Effector CD8-positive, alpha-beta T cell (primary cell): Measurements from ENCODE around the gene STARD7.
"Not testable (repeated sequence)": the region's sequence is repeated elsewhere in the genome, so short reads cannot be mapped to it uniquely, and the experiment has no call there.

Experiments used
- DNase-seq: peaks from one replicate; lab custom pipeline; 2025; lab: John Stamatoyannopoulos, UW

STARD7 gene

DNA sequence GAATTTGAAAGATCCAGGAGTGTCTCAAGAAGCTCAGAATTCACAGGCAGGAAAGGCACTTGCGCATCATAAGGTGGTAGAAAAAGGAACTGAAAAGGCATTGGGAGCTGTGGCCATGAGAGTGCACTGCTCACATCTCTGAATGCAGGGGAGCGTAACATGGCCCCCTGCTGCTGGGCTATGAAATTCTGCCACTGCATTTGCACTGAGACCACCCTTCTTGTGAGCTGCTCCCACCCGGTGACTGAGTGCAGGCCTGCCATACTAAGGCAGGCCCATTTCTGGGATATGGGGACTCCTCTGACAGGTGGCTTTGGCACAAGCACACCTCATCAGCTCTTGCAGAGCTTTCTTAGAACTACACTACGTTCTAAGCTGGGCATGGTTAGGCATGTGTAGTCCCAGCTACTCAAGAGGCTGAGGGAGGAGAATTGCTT, 25.3 kb upstream of the STARD7 start:
- DNase-seq = no peak

DNA sequence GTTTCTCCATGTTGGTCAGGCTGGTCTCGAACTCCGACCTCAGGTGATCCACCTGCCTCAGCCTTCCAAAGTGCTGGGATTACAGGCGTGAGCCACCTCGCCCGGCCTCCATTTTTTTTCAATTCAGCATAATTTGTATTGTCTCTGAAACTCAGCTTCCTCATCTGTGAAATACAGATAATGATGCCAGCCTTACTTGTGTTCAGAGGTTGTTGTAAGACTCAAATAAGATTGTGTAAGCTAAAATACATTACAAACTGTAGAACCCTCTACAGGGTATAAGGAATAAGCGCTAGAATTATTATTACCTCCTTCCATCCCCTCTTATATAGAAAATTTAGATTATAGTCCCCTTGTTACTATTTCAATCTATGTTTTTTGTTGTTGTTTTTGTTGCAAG, 24.8 kb upstream of the STARD7 start:
- no peak for DNase-seq

DNA sequence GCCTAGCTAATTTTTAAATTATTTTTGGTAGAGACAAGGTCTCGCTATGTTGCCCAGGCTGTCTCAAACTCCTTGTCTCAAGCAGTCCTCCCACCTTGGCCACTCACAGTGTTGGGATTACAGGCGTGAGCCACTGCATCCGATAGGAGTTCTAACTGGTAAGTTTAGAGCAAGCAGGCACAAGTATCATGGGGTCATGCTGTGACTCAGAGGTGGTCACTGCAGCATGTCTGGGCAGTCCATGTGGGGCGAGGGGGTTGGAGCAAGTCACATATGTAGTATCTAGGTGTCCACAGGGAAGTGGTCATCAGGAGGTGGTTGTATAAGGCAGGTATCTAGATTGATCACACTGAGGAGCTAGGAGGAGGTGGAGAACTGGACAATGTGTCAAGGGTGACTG, 22.7 kb upstream of the STARD7 start:
- DNase-seq = no peak

DNA sequence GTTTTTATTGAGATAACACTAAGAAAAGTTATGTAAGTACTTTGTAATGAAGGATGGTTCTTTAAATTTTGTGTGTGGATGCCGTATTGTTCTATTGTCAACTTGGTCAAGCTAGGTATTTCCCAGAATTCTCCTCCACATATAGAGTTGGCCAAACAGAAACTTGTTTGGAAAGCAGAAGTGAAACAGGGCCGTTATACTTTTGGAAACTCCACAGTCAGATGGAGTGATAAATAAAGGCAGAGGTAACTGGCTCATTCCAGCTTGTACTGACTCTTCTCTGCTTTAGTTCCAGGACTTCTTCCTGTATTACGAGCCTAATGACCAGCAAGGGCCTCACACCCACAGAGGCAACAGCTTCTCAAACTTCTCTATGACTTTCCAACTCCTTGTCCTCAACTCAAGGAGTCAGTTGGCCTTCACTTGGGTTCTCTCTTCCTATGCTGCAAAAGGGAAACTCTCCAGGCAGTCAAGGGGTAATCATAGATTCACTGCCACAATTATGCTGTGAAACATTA, 16.4 kb upstream of the STARD7 start:
- DNase-seq = no peak

DNA sequence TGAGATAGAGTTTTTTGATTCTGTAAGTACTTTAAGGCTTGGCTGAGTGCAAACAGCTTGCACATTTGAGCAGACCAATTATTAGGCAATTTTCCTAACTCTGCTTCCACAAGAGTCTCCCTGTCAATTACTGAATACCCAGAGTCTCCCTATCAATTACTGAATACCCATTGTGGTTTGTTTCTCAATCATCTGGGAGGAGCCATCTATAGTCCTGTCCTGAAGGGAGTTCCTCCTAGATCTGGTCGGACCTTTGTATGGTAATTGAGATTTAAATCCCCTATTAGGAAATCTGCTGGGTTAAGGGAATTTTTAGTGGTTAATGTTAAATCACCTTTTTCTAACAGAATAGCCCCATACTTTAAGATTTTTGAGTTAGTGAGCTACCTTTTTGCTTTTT, 12.5 kb upstream of the STARD7 start:
- DNase-seq = not testable (repeated sequence)

DNA sequence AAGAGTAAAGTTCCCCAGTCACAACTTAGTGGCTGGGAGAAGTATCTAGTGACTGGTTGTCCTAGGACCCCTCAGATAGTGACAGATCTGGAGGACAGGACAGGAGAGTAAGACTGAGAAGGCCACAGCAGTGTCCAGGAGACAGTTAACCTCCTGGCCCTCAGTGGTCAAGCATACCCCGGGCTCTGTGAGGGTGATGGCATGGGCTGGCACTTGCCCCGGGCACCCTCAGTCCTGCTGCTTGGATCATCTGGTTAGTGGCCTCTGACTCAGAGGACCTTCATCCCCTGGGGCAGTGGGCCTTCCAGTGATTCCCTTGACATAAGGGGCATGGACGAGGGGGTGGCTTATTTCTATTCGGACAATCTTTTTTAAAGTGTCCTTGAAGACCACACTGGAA, 11.3 kb upstream of the STARD7 start:
- not testable (repeated sequence) for DNase-seq

DNA sequence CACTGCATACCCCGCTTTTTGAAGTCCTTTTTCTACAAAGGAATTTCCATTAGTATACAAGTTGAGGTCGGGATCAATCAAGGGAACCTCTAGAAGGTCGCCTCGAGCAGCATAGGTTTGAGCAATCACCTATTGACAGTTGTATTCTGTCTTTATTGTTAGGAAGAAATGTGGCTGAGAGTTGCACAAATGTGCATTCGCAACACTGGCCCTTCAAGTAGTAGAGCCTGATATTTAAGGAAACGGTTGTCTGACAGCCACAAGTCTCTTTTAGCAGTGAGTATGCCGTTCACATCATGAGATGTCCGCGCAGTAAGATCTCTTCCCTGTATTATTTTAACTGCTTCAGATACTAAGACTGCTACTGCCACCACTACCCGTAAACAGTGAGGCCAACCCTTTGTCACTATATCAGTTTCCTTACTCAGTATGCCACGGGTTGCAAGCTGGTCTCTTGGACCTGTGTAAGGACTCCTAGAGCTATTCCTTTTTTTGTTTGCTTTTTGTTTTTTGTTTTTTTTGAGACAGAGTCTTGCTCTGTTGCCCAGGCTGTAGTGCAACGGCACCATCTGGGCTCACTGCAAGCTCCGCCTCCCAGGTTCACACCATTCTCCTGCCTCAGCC, 10.0 kb upstream of the STARD7 start:
- no peak for DNase-seq

DNA sequence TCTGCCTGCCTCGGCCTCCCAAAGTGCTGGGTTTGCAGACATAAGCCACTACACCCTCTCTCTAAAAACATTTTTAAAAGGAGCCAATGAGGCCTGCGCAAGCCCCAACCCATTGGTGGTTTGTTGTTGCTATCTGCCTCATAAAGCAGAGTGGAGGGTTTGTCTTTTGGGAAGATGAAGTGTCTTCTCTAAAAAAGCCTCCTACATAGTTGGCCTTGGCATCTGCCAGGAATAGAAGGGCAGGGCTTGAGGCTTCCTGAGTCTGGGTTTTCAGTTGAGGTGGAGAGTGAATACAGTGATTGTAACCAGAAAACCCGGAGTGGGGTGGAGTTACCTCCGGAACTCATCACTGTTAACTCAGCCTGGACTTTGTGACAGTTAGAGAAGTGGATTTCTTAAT, 5.9 kb upstream of the STARD7 start:
- DNase-seq = no peak

DNA sequence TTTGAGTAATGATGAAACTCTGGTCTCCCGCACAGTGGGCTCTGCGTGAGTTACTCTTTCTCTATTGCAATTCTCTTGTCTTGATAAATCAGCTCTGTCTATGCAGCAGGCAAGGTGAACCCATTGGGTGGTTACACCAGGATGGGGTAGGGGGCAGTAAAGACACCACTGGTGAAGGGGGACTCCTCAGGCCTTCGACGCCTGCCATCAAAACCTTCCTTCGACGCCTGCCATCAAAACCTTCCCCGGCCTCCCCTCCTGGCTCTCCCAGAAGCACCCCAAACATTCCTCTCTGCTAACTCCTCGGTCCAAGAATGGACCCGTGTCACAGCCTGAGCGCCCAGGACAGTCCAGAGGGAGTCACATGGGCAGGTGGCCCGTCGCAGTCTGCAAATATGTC, 4.8 kb upstream of the STARD7 start:
- no peak for DNase-seq

DNA sequence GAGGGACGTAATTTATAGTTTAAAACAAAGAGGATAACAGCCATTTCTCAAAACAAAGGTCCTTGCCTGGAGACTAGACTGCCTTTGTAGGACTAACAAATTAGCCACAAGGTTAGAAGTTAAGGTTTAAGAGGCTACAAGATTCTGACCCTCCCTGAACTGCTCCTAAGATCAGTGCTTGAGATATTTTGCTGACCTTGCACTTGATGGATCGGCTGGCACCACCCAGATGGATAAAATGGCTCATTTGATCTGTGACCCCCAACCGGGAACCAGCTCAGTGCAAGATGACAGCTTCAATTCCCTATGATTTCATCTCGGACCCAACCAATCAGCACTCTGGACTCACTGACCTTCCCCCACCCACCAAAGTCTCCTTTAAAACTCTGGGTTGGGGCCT, 3.7 kb upstream of the STARD7 start:
- no peak for DNase-seq

DNA sequence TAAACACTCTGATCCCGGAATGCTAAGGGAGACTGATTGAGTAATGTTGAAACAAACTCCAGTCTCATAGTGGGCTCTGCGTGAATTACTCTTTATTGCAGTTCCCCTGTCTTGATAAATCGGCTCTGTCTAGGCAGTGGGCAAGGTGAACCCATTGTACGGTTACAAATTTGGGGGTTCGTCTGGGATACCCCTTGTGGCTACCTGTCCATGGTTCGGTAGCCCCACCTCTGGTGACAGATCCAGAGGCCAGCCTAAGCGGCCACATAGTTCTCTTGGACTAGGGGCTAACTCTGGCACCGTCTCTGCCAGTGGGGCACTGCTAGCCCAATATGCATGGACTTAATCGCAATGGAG, 1.1 kb upstream of the STARD7 start:
- DNase-seq = no peak

DNA sequence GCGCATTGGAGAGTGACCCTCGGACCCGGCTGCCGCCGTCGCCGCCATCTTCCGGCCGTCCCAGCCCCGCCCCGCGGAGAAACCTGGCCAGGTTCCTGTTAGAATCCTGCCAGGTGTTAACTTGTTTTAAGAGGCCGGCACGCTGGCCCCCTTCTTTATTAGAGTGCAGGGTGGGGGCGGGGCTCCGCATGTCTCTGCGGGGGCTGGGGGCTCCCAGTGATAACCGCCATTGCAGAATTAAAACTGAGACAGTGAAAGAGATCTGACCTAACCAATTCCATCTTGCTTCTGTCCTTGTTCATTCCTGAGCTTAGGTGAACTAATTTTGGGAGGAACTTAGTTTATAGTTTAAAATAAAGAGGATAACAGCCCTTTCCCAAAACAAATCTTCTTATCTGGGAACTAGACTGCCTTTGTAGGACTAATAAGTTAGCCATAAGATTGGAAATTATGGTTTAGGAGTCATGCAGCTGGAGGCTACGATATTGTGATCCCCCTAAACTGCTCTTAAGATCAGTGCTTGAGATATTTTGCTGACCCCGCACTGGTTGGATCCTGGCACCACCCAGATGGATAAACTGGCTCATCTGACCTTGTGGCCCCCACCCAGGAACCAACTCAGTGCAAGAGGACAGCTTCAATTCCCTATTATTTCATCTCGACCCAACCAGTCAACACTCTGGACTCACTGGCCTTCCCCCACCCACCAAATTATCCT, 543 bp upstream of the STARD7 start:
- no peak for DNase-seq

DNA sequence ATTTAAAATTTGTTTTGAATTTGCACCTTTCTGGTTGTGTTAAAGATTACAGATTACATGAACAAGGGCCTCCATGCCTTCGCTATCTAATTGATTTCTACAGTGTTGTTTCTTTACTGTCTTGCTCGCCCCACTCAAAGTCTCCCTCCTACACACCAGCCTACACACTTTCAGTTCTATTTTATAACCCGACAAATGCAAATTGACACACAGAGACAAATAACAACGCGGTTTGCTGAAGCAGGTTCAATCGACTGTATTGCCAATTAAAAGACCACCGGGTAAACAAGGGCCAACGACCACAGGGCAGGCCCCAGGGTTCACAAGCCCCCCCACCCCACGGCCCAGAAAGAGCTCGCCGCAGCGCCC, 869 bp downstream of the STARD7 start:
- DNase-seq = no peak

DNA sequence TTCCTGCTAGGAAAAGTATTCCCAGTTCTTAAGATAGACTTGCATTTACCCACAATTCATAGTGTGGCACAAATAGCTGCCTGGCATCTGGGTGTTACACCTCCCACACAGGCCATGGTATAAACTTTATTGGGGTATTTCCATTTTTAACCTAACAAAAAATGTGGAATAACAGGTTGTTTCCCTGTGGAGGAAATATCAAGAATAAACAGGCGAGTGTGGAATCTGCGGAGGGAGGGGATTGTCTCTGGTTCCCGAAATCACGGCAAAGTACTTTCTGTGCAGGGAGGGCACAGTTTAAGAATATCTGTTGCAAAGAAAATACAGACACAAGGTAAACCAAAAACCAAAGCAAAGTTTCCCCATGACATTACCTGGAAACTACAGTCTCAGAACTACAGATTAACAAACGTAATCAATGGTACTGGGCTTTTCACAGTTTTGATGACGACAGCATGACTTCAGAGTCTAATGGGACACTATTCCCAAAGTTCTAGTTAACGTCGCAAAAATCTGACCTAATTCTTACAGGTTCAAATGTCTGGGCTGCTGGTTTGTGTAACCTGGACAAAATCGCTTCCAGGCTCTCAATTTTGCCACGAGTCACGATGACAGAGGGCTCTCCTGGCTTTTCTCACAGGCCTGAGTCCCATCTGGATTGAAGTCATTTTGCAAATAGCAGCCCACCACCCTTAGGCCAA, 1.4 kb downstream of the STARD7 start:
- DNase-seq = no peak

DNA sequence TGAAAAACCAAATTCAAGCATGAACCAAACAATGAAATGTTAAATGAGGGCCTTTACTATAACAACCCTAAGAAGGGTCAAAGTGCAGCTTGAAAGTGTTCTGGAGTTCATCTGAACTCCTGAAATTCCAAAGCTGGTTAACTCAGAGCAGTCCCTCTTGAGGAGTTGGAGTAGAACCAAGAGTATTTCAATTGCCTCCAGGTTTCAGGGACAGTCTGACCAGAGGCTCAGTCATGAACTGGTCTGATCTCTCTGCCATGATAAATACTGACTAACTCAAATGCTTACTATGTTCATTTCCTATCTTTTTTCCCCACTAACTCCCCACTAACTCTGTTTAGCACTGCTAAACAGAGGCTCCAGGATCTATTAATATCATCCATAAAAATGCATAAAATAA, 2.7 kb downstream of the STARD7 start:
- no peak for DNase-seq

DNA sequence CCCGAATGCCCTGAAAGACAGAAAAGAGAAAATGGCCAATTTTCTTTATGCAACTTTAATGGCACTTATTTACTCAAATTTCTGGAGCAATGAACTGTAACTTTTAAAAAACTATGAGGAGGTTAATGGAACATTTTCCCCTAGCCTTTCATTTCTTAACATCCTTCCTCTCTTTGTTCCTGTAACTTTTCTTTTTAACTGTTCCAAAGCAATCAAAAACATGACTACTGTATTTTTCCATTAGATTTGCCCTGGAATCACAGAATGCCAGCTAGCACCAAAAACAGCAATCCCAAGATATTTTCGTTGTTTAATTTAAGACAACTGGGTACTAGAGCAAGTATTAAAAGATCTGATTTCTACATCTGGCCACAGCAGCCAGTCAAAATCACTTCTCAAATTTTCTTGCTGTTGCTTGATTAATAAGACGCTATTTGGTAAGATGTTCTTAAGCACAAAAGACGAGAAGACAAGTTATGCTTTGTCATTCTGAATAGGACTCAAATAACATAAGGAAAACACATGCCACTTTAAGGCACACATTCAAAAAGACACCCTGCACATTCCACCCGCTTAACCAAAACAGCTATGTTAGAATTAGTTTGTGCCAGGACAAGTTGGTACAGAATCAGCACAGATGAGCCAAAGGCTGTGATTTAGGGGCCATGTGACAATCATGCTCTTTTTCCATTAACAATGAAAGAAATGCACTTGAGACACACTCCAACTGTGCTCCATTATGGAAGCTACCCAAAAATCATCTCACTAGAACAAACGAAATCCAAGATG, 3.6 kb downstream of the STARD7 start:
- no peak for DNase-seq

DNA sequence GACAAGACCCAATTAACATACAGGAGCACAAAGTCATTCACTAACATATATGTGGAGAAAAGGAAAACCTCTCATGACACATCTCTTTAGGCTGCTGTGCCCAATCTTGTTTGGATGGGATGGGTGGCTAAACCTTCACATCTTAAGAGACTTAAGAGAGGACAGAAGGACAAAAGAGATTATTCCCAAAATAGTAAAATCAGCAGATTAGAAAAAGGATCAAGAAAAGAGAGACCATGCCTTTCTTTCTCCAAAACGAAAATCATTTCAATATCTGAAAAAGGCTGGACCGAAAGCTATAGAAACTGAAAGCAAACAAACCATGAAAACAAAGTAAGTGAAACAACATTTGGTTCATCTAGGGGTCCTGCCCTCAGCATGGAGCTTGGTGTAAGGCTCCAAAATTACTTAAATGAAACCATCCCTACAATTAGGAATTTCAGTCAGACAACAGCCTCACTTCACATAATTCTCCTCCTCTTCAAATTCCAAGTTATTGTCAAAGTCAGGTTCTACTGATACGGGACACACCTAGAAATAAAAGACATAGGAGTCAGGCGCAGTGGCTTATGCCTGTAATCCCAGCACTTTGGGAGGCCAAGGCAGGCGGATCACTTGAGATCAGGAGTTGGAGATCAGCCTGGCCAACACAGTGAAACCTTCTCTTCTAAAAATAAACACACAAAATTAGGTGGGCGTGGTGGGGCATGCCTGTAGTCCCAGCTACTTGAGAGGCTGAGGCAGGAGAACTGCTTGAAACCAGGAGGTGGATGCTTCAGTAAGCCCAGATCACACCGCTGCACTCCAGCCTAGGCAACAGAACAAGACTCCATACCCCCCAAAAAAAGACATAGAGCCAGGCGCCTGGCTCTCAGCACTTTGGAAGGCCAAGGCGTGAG, 5.2 kb downstream of the STARD7 start:
- no peak for DNase-seq

DNA sequence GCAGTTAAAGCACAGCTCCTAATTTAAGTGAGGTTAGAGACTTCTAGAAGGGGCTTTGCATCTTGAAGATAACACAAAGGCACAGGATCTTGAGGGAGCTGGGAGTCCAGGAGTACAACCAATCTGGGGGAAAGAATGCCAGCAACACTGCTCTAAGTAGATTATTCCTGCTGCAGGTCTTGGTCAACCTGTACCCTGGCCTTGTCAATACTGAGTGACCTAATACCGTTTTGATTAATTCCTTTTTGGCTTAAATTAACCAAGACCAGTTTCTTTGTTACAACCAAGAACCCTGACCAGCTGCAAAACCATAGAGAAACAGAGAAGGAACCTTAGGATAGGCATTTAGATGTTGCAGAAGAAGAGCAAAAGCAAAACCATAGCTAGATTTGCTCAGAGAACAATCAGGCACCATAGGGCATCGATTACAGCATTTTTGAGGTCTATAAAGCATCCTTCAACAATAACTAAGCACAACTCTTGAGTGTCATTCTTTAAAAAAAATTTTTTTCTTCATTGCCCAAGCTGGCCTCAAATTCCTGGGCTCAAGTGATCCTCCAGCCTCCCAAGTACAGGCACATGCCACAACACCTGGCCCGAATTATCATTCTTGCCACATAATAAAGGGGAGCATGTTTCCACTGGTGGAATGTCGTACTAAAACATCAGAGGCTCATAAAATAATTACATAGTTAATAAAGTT, 6.3 kb downstream of the STARD7 start:
- no peak for DNase-seq

DNA sequence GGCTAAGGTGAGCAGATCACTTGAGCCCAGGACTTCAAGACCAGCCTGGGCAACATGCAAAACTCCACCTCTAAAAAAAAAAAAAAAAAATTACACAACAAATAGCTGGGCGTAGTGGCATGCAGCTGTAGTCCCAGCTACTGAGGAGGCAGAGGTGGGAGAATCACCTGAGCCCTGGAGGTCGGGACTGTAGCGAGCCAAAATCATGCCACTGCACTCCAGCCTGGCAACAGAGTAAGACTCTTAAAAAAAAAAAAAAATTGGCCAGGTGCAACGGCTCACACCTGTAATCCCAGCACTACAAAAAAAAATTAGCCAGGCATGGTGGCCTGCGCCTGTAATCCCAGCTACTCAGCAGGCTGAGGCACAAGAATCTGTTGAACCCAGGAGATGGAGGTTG, 7.3 kb downstream of the STARD7 start:
- no peak for DNase-seq

DNA sequence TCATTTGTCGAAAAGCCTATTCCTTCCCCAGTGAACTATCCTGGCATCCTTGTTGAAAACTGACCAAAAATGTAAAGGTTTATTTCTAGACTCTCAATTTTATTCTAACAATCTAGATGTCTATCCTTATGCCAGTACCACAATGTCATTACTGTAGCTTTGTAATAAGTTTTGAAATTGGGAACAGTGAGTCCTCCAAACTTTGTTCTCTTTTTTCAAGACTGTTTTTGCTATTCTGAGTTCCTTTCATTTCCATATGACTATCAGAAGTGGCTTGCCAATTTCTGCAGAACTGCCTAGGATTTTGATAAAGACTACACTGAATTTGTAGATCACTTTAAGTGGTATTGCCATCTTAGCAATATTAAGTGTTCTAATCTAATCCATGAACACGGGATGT, 9.7 kb downstream of the STARD7 start:
- no peak for DNase-seq
